PC-3 (cell line): ENCODE measurements around the gene CLEC16A. TPM values are rescaled to one million over a fixed set of nuclear protein-coding genes. Genes with fewer than 3 reads are reported as not detected.

Source experiments
- ATAC-seq: fragments of 200-7000 bp; cut with Tn5 transposase; 2 replicates; pipeline ENCODE4 v1.9.1; 2020; ENCODE audit warnings: mild to moderate bottlenecking, moderate library complexity
- BruUV-seq: library from RNA; stranded (reverse); fragments of 400-500 nt; replicated peaks from 2 replicates; lab custom pipeline; 2021; lab: Mats Ljungman, UMichigan
- CTCF ChIA-PET: fragments of 300-600 bp; sonication (Branson Sonifier 250); formaldehyde crosslinking; loops from one replicate; lab custom pipeline; 2022; ENCODE audit warnings: antibody characterized with exemption; lab: Charles Lee
- POLR2A ChIA-PET: fragments of 300-600 bp; sonication (Branson Sonifier 250); formaldehyde crosslinking; loops from one replicate; lab custom pipeline; 2022; ENCODE audit warnings: antibody characterized with exemption; ENCODE audit not compliant: unreplicated experiment; lab: Charles Lee
- DNase-seq: peaks from one replicate; pipeline ENCODE4 v3.0.0-alpha.2; 2015
- H2AFZ ChIP-seq: fragments of 300-600 bp; sonication (generic); 2 replicates; pipeline ENCODE4 v1.6.0; 2016; ENCODE audit warnings: antibody characterized with exemption, low read length
- H3F3A ChIP-seq: fragments of 300-600 bp; sonication (generic); one replicate; pipeline ENCODE4 v1.6.0; 2017; ENCODE audit warnings: antibody characterized with exemption, low read length, control low read depth, mild to moderate bottlenecking; ENCODE audit not compliant: unreplicated experiment
- H3K27ac ChIP-seq: fragments of 300-600 bp; sonication (generic); 2 replicates; pipeline ENCODE4 v1.5.1; 2016; ENCODE audit warnings: mild to moderate bottlenecking, low read length
- H3K27me3 ChIP-seq: fragments of 300-600 bp; sonication (generic); 2 replicates; pipeline ENCODE4 v1.6.1; 2016; ENCODE audit warnings: low read length, mixed read lengths
- H3K36me3 ChIP-seq: fragments of 300-600 bp; sonication (generic); 2 replicates; pipeline ENCODE4 v1.6.1; 2016; ENCODE audit warnings: low read depth, mixed run types, low read length, mixed read lengths
- H3K4me1 ChIP-seq: fragments of 300-600 bp; sonication (generic); 2 replicates; pipeline ENCODE4 v1.5.1; 2016; ENCODE audit warnings: low read length; ENCODE audit not compliant: insufficient read depth
- H3K4me2 ChIP-seq: fragments of 300-600 bp; sonication (generic); 2 replicates; pipeline ENCODE4 v1.6.0; 2016; ENCODE audit warnings: low read length
- H3K4me3 ChIP-seq: fragments of 300-600 bp; sonication (generic); 2 replicates; pipeline ENCODE4 v1.5.1; 2016; ENCODE audit warnings: mild to moderate bottlenecking, low read length, mixed read lengths
- H3K79me2 ChIP-seq: fragments of 300-600 bp; sonication (generic); 2 replicates; pipeline ENCODE4 v1.6.1; 2017; ENCODE audit warnings: low read length, mixed read lengths
- H3K9ac ChIP-seq: fragments of 300-600 bp; sonication (generic); 2 replicates; pipeline ENCODE4 v1.6.0; 2016; ENCODE audit warnings: mild to moderate bottlenecking, low read length
- H3K9me2 ChIP-seq: fragments of 300-600 bp; sonication (generic); replicated peaks from 2 replicates; pipeline ENCODE4 v1.6.1; 2016; ENCODE audit warnings: mixed run types, low read length, mixed read lengths
- H3K9me3 ChIP-seq: fragments of 300-600 bp; sonication (generic); 2 replicates; pipeline ENCODE4 v1.6.1; 2016; ENCODE audit warnings: low read length, mixed read lengths
- H4K20me1 ChIP-seq: fragments of 300-600 bp; sonication (generic); 2 replicates; pipeline ENCODE4 v1.6.1; 2016; ENCODE audit warnings: low read length, mixed read lengths
- CTCF ChIP-seq: fragments of 300-600 bp; sonication (generic); conservative IDR thresholded peaks from 2 replicates; pipeline ENCODE4 v1.5.1; 2017; ENCODE audit warnings: antibody characterized with exemption, low read depth, mild to moderate bottlenecking, low read length
- EZH2 ChIP-seq: fragments of 300-600 bp; sonication (generic); IDR thresholded peaks from one replicate; pipeline ENCODE4 v1.6.1; 2017; ENCODE audit warnings: antibody characterized with exemption, mild to moderate bottlenecking, low read length; ENCODE audit not compliant: unreplicated experiment
- EZH2phosphoT487 ChIP-seq: fragments of 300-600 bp; sonication (generic); IDR thresholded peaks from 2 replicates; pipeline ENCODE4 v1.6.1; 2018; ENCODE audit warnings: mild to moderate bottlenecking, antibody characterized with exemption, low read length, borderline replicate concordance
- intact Hi-C: fragments of 100-400 bp; cut with micrococcal nuclease; formaldehyde crosslinking; loops from 2 replicates; pipeline ENCODE4 v1.9.0; 2023
- total RNA-seq: library from RNA; depleted of rRNA; stranded (reverse); fragments of >200 nt; gene quantifications from 2 replicates; pipeline ENCODE4 v1.2.3, GENCODE V29; 2014

Gene CLEC16A
- total RNA-seq, 1 experiment from 2014 or later: 9.5 TPM

GRCh38 chr16:11010575-11011221, 66.3 kb downstream of the CLEC16A start:
- intact Hi-C loops: no loop called here
- Histone ChIP-seq H3K4me1 (peaks cover under 1% of the 10 kb centered on the region; the same call in 1 of the 2 replicates), H3K79me2 (no peaks in the 10 kb centered on the region), H2AFZ (no peak overlapping the region), H3K9me3 (no peaks in the 10 kb centered on the region), H3K27me3 (no peaks in the 10 kb centered on the region), H3K4me2 (no peak overlapping the region), H3K9ac (no peak overlapping the region), H4K20me1 (no peaks in the 10 kb centered on the region), H3K4me3 (no peak overlapping the region), H3K36me3 (no peaks in the 10 kb centered on the region), H3K27ac (no peak overlapping the region), H3F3A (no peaks in the 10 kb centered on the region), H3K9me2 (no peaks in the 10 kb centered on the region)
- POLR2A ChIA-PET: no interaction called here
- CTCF ChIA-PET: no interaction called here
- no peak for TF ChIP-seq EZH2phosphoT487
- no peak for TF ChIP-seq CTCF
- TF ChIP-seq EZH2: no peak
- no TSS peak for BruUV-seq
- no peak for DNase-seq
- ATAC-seq: no peak

- H2AFZ ChIP-seq: no peak overlapping the region
- H3K79me2 ChIP-seq: no peaks in the 10 kb centered on the region
- DNase-seq (no peak), ATAC-seq (no peak)
- no peaks in the 10 kb centered on the region for H3K27me3 ChIP-seq
- no peaks in the 10 kb centered on the region for H4K20me1 ChIP-seq
- intact Hi-C loops: no loop called here
- no peak overlapping the region for H3K4me2 ChIP-seq
- H3F3A ChIP-seq: no peaks in the 10 kb centered on the region
- H3K9me2 ChIP-seq: no peaks in the 10 kb centered on the region
- TF ChIP-seq CTCF (no peak), EZH2phosphoT487 (no peak), EZH2 (no peak)
- H3K9me3 ChIP-seq: no peaks in the 10 kb centered on the region
- no peaks in the 10 kb centered on the region for H3K36me3 ChIP-seq
- CTCF ChIA-PET: no interaction called here
- no peak overlapping the region for H3K9ac ChIP-seq
- H3K27ac ChIP-seq: no peak overlapping the region
- peaks cover 2% of the 10 kb centered on the region; the same call in 1 of the 2 replicates for H3K4me1 ChIP-seq
- POLR2A ChIA-PET: no interaction called here
- no TSS peak for BruUV-seq
- H3K4me3 ChIP-seq: no peak overlapping the region
These were observed 67.0 kb downstream of the CLEC16A start for GRCh38 chr16:11011326-11011725.

- Histone ChIP-seq H2AFZ (no peak overlapping the region), H3K79me2 (no peaks in the 10 kb centered on the region), H3K4me3 (no peak overlapping the region), H4K20me1 (no peaks in the 10 kb centered on the region), H3F3A (no peaks in the 10 kb centered on the region), H3K4me1 (peaks cover 12% of the 10 kb centered on the region), H3K9me3 (no peaks in the 10 kb centered on the region), H3K4me2 (no peak overlapping the region), H3K9ac (no peak overlapping the region), H3K27me3 (no peaks in the 10 kb centered on the region), H3K36me3 (no peaks in the 10 kb centered on the region), H3K9me2 (no peaks in the 10 kb centered on the region), H3K27ac (no peak overlapping the region)
- DNase-seq: no peak
- TF ChIP-seq EZH2phosphoT487 (no peak), CTCF (no peak), EZH2 (no peak)
- BruUV-seq: no TSS peak
- ChIA-PET CTCF (no interaction called here), POLR2A (no interaction called here)
- ATAC-seq: no peak
- intact Hi-C loops: no loop called here
These were observed 68.5 kb downstream of the CLEC16A start for GRCh38 chr16:11012841-11013240.
